Measurements from ENCODE around the gene ZNF691.
"Not testable (repeated sequence)": the region's sequence is repeated elsewhere in the genome, so short reads cannot be mapped to it uniquely, and the experiment has no call there.

Gene ZNF691

GRCh38 chr1:42891465-42892138 is 45.2 kb downstream of the ZNF691 start:
- Histone ChIP-seq H3K4me3 (no peak overlapping the region), H3K27ac (no peak overlapping the region)

- H3K4me3 ChIP-seq, result not testable (repeated sequence)
Measured at GRCh38 chr1:42899960-42900359, 53.5 kb downstream of the ZNF691 start.

More at GRCh38 chr1:42899960-42900359, 53.5 kb downstream of the ZNF691 start:
- H3K27ac ChIP-seq, result not testable (repeated sequence)

Data from skin epidermis (tissue), 12 donors.